Stimulated activated CD8-positive, alpha-beta memory T cell treated with anti-CD3 and anti-CD28 coated beads, Interleukin-15, amount 100 ng/mL, for 48 hours (primary cell): ENCODE data around the gene WDR1.

Experiments used
- DNase-seq, 2 donors: peaks; one replicate each; pipeline ENCODE4 v3.0.0-alpha.2; 2020; ENCODE audit warnings: low read depth in 2 of 2

The WDR1 gene

GRCh38 chr4:10114607-10115006 lies 2.0 kb downstream of the WDR1 start:
- DNase-seq: no peak

GRCh38 chr4:10114147-10114546 lies 2.5 kb downstream of the WDR1 start:
- DNase-seq: no peak

GRCh38 chr4:10113362-10114047 lies 3.1 kb downstream of the WDR1 start:
- DNase-seq: no peak

- DNase-seq: no peak
Observed at GRCh38 chr4:10112658-10113284, 3.8 kb downstream of the WDR1 start.

GRCh38 chr4:10111067-10111801 lies 5.4 kb downstream of the WDR1 start:
- no peak for DNase-seq

GRCh38 chr4:10109995-10110670 lies 6.5 kb downstream of the WDR1 start:
- DNase-seq: no peak

- DNase-seq: no peak
Observed at GRCh38 chr4:10108818-10109783, 7.5 kb downstream of the WDR1 start.

- DNase-seq: no peak
Observed at GRCh38 chr4:10108391-10108790, 8.2 kb downstream of the WDR1 start.

GRCh38 chr4:10107111-10108091 lies 9.2 kb downstream of the WDR1 start:
- no peak for DNase-seq

- DNase-seq: peak; percentile 72 to 73
Observed at GRCh38 chr4:10106421-10107039, 10.1 kb downstream of the WDR1 start.

GRCh38 chr4:10105920-10106319 lies 10.7 kb downstream of the WDR1 start:
- no peak for DNase-seq

- no peak for DNase-seq
Observed at GRCh38 chr4:10105421-10105820, 11.2 kb downstream of the WDR1 start.

GRCh38 chr4:10104991-10105276 lies 11.7 kb downstream of the WDR1 start:
- DNase-seq: no peak

GRCh38 chr4:10104211-10104990 lies 12.2 kb downstream of the WDR1 start:
- no peak for DNase-seq

GRCh38 chr4:10102474-10103332 lies 13.9 kb downstream of the WDR1 start:
- DNase-seq: no peak

GRCh38 chr4:10101671-10102473 lies 14.7 kb downstream of the WDR1 start:
- no peak for DNase-seq

- DNase-seq: no peak
Observed at GRCh38 chr4:10100734-10101216, 15.8 kb downstream of the WDR1 start.
